ENCODE measurements around the gene RAB5IF. TPM values are rescaled to one million over a fixed set of nuclear protein-coding genes. Genes with fewer than 3 reads are reported as not detected.

Gene RAB5IF
- total and polyA plus RNA-seq, 2 of the 13 experiments (the other 11 are each of a cell fraction or from before 2014, with no cell fraction given), result 261 to 305 TPM

GRCh38 chr20:36632487-36633284 lies 27.1 kb downstream of the RAB5IF start (continued):
- TF ChIP-seq ZNF598 (CRISPR knock-in tag; IDR thresholded peaks at IDR 0.05; ENCODE audit: borderline replicate concordance), result peak; percentile 93; the same call in 1 of the 2 replicates
- 0 out of 2 replicates have a peak, but pooled peaks have one; percentile 15 for TF ChIP-seq ZNF160 (CRISPR knock-in tag; IDR thresholded peaks at IDR 0.05)
- TF ChIP-seq ZNF501 (CRISPR knock-in tag; IDR thresholded peaks at IDR 0.05), result peak; percentile 88
- TF ChIP-seq ZNF318 (CRISPR knock-in tag; IDR thresholded peaks at IDR 0.05), result peak; percentile 68; the same call in 1 of the 2 replicates
- TF ChIP-seq DMAP1 (CRISPR knock-in tag; IDR thresholded peaks at IDR 0.05), result peak; percentile 53
- peak; percentile 88 for TF ChIP-seq ZNF263 (CRISPR knock-in tag; IDR thresholded peaks at IDR 0.05)
- peak; percentile 66; the same call in 1 of the 2 replicates for TF ChIP-seq MYPOP (CRISPR knock-in tag; IDR thresholded peaks at IDR 0.05)
- peak; percentile 99 for TF ChIP-seq ZNF460 (CRISPR knock-in tag; IDR thresholded peaks at IDR 0.05; ENCODE audit: borderline replicate concordance)
- TF ChIP-seq ZNF607 (CRISPR knock-in tag; IDR thresholded peaks at IDR 0.05; ENCODE audit: borderline replicate concordance), result 0 out of 2 replicates have a peak, but pooled peaks have one; percentile 44
- no peak; the same call in 1 of the 2 replicates for TF ChIP-seq YEATS4 (CRISPR knock-in tag; IDR thresholded peaks at IDR 0.05; ENCODE audit: borderline replicate concordance)
- TF ChIP-seq FOXK1 (CRISPR knock-in tag; IDR thresholded peaks at IDR 0.05; ENCODE audit: borderline replicate concordance, low read depth), result peak; percentile 28; the same call in 1 of the 2 replicates
- peak; percentile 8 for TF ChIP-seq ZKSCAN8 (CRISPR knock-in tag; IDR thresholded peaks at IDR 0.05; ENCODE audit: borderline replicate concordance)
- peak; percentile 30 for TF ChIP-seq PHF5A (CRISPR knock-in tag; IDR thresholded peaks at IDR 0.05; ENCODE audit: low read depth, unreplicated experiment)
- TF ChIP-seq ZNF580 (CRISPR knock-in tag; IDR thresholded peaks at IDR 0.05; ENCODE audit: borderline replicate concordance, low read depth), result 0 out of 2 replicates have a peak, but pooled peaks have one; percentile 22
- peak; percentile 61; the same call in 1 of the 2 replicates for TF ChIP-seq ZBTB25 (CRISPR knock-in tag; IDR thresholded peaks at IDR 0.05)
- TF ChIP-seq ZNF331 (CRISPR knock-in tag; IDR thresholded peaks at IDR 0.05), result peak; percentile 74; the same call in 1 of the 2 replicates

All from HepG2 (cell line).